A172 (cell line): ENCODE measurements around the gene MCOLN2. TPM values are rescaled to one million over a fixed set of nuclear protein-coding genes. Genes with fewer than 3 reads are reported as not detected.
A peak's percentile ranks its signal among the peaks of the same experiment; 100 is the strongest.
"Not testable (repeated sequence)": the region's sequence is repeated elsewhere in the genome, so short reads cannot be mapped to it uniquely, and the experiment has no call there.

Source experiments
- DNase-seq: peaks from one replicate; pipeline ENCODE4 v3.0.0-alpha.2; 2015; ENCODE audit warnings: low spot score
- total RNA-seq: library from RNA; depleted of rRNA; stranded (reverse); fragments of >200 nt; shearing (Covaris generic); gene quantifications from 2 replicates; pipeline ENCODE4 v1.2.3, GENCODE V29; 2014

Gene MCOLN2
- total RNA-seq, 1 experiment from 2014 or later, result 6.9 TPM

DNA sequence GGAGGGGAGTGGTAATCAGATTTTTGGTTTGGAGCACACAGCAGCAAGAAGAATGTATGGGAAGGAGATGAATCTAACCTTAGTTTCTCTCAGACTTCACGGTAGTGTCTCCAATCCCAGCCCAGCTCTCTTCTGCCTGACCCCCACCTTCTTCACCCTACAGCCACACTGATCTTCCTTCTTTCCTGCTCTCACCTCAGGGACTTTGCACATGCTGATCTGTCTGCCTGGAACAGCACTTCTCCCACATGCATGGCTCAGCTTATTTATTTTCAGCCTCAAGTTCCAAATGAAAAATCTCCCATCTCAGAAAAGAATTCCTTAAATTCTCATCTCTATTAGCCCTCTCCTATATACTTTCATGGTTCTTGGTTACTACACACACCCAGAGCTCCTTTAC, 55.1 kb downstream of the MCOLN2 start:
- no peak for DNase-seq

DNA sequence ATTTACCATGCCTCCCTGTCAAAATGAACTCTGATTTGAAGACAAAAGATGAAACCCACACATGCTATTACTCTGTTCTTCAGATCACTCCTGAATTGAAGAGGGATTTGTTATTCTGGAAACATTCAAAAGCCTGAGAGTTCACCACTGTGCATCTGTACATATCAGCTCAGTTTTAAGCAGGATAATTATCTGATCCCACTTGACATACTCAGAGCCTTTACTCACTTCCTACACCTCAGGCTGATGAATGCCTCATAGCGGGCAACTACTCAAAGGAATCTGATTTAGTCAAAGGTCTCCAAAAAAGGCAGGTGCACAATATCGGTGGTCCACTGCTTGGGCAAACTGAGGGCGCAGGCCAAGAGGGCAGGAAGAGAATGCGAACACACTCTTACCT, 56.4 kb downstream of the MCOLN2 start:
- peak; percentile 10 for DNase-seq

GRCh38 chr1:84939761-84940160, 57.2 kb downstream of the MCOLN2 start:
- DNase-seq, result no peak

GRCh38 chr1:84939151-84939550, 57.8 kb downstream of the MCOLN2 start:
- DNase-seq, result no peak

- peak; percentile 25 for DNase-seq
Measured at GRCh38 chr1:84936116-84936810, 60.6 kb downstream of the MCOLN2 start.

DNA sequence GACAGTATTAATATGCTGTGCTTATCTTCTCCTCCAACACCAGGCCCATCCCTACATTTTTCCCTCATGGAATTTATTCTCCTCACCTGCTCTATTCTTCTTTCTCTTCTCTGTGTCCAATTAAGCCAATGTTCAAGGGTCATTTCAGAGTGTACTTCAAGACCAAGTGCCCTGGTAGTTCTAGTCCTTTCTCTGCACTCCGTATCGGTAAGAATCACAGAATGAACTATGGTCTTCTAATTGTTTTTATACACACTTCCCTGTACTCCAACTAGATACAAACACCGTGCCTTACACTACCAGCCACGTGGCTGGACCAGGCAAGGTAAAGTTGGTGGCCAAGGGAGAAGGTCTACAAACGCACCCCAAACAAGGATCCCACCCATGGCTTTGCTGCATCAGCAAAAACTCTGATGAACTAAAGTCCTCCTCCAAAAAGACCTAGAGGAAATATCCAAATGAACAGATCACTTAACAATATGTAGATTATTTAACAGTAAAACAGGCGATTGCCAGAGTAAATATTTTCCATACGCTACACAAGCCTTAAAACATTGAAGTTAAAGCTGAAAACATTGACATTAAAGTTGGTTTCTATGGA, 63.8 kb downstream of the MCOLN2 start:
- DNase-seq, result no peak

- no peak for DNase-seq
Measured at GRCh38 chr1:84930831-84931230, 66.1 kb downstream of the MCOLN2 start.

- DNase-seq, result no peak
Measured at GRCh38 chr1:84930329-84930728, 66.6 kb downstream of the MCOLN2 start.

DNA sequence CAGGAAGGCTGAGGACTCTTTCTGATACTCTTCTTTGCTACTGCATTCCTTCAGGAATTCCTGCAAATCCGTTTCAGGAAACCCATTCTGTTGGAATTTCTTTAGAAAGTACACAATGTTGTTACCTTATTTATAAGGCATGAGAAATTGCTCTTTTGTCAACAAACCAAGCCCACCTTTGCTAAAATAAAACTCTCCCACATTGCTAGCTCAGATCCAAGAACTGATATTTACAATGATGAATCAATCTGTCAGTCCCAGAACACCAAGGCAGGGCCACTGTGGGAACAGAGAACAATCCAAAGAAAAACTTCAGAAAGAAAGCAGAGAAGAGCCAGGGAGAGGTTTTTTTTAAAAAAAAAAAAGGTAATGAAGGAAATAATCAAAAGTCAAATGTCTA, 67.3 kb downstream of the MCOLN2 start:
- DNase-seq, result no peak

- DNase-seq, result no peak
Measured at GRCh38 chr1:84928979-84929378, 67.9 kb downstream of the MCOLN2 start.

DNA sequence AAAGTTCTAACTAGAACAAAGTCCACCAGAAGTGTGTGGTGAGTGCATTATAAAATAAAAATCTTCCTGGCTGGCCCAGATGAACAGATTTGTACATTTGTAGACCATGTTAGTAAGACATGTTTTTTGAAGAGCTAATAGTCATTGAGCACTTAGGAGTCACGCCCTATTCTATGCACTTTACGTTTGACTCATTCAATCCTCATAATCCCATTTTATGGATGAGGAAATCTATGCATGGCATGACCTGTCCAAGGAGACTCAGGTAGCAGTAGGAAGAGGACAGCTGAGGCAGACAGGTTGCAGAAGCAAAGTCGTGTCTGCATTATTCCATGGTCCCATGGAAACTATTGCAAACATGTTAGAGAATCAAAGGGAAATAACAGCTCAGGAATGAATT, 73.6 kb downstream of the MCOLN2 start:
- no peak for DNase-seq

DNA sequence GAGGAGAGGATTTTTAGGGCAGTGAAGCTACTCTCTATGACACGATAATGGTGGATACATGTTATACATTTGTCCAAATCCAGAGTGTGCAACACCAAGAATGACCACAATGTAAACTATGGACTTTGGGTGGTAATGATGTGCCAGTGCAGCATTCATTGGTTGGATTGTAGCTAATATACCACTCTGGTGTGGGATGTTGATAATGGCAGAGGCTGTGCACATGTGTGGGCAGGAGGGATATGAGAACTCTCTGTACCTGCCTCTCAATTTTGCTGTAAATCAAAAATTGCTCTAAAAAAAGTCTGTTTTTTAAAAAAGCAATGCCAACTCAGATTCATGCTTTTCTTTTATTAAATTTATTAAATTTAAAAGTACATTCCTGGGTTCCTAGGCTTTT, 76.8 kb downstream of the MCOLN2 start:
- DNase-seq, result no peak

DNA sequence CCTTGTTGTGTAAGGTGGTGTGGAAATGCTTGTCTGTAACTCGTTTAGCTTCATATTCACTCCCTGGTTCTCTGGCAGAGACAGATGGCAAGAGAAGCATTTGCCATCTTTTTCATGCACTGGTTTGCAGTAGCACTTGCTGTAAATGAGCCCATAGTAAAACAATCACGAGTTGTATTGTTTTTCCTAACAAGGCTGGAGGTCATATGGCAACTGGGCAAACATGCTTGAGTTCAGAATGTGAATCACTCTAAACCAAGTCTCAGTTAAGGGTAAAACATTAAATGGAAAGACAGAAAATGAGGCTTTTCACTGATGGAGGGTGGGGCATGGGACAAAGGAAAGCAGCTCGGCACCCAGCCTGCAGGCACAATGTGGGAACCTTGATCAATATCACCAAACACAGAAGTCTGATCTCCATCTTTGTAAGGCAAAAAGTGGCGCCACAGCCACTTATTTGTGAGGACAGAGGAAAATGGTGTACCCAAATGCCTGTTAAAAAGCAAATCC, 77.4 kb downstream of the MCOLN2 start:
- no peak for DNase-seq

DNA sequence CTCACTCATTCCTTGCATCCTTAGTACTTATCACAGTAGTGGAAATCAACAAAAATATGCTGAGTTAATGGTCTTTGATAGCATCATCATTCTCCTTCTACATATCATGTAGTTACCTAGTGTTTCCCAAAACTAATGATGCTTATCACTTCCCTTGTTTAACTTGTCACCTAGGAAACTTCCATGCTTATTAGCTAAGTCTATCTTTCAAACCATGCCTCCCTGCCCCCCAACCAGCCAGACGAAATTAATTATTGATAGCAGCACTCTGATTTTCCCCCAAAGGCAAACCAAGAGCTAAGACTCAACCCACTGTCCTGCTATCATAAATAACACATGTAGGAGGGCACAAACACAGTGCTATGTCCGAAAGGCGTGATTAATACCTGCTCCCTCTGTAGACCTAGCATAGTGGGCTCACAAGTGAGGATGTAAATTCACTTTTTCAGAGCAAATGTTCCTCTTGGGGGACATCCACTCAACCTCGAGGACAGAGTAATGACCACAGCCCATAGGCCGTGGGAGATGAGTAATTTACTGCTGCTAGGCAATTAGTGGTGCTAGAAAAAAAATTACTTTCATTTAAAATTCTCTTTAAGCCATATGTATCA, 78.1 kb downstream of the MCOLN2 start:
- DNase-seq, result no peak

GRCh38 chr1:84916897-84917296, 80.0 kb downstream of the MCOLN2 start:
- no peak for DNase-seq

DNA sequence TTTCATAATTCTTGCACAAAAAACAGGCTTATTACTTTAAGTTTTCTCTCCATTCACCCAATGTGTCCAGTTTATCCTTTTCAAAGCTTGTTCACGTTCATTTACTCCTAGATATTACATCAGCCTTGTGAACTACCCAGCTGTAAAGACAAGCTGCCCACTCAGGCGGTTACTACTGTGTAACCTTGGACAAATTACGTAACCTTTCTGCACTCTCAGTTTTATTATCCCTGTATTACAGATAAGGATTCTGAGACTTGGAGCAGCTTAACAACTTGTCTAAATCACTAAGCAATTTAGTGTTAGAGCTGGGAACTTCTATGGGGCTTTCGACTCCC, 83.4 kb downstream of the MCOLN2 start:
- DNase-seq, result peak; percentile 3

DNA sequence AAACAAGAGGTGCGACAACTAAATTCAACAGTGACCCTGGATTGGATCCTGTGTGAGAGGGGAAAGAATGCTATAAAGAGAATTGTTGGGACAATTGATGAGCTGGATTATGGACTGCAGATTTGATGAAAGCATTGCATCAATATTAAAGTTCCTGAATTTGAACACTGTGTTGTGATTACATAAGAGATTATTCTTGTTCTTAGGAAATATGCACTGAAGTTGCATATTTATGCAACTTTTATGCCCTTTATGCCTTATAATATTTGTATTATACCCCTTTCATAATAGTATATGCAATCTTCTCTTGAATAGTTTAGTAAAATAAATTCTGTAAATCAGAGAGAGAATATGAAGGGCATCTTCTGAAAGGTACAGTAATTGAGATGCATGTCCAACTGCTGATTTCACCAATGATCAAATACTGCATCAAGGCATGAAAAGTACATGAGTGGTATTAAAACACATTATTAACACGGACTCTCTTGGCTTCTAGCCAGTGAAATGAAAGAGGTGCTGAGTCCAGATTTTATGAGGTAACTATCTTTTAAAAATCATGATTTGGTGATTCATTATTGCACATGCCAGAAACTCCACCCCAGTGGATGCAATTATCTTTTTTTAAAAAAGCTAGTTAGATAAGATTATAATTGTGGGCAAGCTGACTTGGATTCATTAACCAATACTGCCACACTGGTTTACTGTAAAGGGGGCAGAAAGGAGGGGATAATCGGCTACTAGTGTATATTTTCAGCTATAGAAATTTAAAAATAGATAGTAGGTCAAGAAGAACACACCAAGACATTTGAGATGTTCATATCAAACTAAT, 84.0 kb downstream of the MCOLN2 start:
- no peak for DNase-seq

DNA sequence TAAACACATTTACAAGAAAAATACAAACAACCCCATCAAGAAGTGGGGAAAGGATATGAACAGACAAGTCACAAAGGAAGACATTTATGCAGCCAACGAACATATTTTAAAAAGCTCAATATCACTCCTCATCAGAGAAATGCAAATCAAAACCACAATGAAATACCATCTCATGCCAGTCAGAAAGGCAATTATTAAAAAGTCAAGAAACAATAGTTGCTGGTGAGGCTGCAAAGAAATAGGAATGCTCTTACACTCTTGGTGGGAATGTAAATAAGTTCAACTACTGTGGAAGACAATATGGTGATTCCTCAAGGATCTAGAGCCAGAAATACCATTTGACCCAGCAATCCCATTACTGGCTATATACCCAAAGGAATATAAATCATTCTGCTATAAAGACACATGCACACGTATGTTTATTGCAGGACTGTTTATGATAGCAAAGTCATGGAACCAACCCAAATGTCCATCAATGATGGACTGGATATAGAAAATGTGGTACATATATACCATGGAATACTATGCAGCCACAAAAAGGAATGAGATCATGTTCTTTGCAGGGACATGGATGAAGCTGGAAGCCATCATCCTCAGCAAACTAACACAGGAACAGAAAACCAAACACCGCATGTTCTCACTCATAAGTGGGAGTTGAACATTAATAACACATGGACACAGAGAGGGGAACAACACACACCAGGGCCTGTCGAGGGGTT, 88.0 kb downstream of the MCOLN2 start:
- DNase-seq, result not testable (repeated sequence)

DNA sequence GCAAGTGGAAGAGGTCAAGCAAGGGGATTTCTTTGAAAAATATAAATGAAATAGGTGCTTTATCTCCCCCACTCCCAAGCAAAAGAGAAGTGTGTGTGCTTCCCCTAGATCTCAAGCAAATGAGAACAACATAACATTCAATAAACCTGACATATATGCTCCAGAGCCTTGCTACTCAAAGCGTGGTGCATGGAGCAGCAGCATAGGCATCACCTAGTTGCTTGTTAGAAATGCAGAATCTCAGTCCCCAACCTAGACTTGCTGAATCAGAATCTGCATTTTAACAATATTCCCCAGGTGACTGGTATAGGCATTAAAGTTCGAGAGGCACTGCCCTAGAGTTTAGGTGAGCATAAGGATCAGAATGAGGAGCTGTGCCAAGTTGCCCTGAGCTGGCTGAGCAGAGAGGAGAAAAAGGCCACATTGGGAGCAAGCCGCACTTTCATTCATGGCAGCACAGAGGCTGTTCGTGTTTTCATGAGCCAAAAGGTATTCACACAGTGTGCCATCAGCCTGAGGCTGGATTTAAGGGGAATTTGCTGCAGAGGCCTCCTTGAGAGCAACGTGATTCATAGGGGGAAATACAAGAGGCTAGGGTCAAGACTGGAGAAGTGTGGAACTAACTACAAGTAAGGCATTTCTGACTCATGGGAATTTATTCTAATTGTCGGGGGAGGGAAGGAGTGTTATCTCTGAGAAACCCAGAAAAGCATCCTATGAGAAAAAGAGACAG, 89.7 kb downstream of the MCOLN2 start:
- DNase-seq, result peak; percentile 51

DNA sequence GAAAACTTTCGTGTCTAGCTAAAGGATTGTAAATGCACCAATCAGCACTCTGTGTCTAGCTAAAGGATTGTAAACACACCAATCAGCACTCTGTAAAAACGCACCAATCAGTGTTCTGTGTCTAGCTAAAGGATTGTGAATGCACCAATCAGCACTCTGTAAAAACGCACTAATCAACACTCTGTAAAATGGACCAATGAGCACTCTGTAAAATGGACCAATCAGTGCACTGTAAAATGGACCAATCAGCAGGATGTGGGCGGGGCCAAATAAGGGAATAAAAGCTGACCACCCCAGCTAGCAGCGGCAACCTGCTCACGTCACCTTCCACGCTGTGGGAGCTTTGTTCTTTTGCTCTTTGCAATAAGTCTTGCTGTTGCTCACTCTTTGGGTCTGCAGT, 94.2 kb downstream of the MCOLN2 start:
- DNase-seq, result not testable (repeated sequence)

- no peak for DNase-seq
Measured at GRCh38 chr1:84899969-84900368, 96.9 kb downstream of the MCOLN2 start.
